HG03354 (cell line): ENCODE results near the gene GZF1.
A peak's percentile ranks its signal among the peaks of the same experiment; 100 is the strongest.

Experiments used
- ATAC-seq: cut with Tn5 transposase; IDR thresholded peaks from one replicate; pipeline ENCODE4 v1.9.1; 2021; ENCODE audit warnings: mild to moderate bottlenecking; ENCODE audit not compliant: unreplicated experiment, poor library complexity, severe bottlenecking

GZF1 gene

DNA sequence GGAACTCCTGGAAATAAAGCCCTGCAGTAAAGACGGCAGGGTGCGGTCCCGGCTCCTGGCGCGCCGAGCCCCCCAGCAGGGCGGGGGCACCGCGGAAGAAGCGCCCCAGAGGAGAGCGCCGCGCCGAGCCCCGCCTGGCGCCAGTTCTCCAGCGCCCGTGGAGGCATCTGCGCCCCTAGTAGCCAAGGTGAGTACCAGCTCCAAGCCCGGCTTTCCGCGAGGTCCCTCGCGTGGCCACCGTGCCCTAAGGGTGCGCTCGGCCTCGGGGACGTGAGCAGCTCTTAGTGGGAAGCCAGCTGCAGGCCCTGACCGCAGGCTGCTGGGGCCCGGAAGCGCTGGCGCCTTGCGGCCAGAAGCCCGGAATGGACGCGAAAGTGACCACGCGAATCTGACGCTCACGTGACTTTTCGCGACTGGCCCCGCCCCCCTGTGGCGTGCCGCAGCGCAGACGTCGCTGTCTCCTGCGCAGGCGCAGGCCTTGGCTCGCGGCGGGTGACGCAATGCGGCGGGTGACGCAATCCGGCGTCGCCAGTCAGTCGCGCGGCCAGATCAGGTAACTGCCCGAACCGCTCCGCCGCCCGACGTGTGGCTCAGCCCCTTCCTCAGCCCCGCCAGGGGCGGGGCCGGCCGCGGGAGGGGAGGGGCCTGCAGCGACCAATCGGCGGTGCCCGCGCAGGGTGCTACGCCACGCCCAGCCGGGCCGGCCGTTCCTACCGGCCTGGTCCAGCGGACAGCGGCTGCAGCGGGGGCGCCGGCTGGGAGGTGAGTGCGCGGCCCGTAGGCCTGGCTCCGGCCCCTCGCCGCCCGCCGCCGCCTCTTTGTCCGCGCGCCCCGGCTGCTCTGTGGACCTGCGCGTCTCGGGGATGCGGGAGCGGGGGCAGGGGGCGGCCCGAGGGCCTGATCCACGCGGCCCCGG, at the start of gene GZF1:
TSS of gene GZF1 (plus strand) at position 707 of the 916 bp plus-strand sequence. CDS start 2,202 bp downstream, outside the sequence.
- peak; percentile 71 for ATAC-seq

DNA sequence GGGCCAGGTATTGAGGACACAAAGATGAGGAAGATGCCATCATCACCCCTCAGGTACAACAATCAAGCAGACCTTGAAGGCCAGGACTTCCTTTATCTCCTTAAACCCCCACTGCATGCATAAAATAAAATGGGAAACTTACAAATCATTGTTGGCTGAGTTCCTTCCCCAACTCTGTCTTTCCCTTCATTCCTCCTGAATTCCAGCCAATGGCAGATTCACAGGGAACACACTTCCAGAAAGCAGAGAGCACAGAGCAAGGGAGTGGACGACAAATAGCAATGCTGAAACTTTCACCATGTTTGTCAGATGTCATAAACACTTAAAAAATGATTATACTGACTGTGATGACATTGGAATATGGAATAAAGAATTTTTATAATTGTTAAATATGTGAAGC, 48.7 kb upstream of the GZF1 start:
- no peak for ATAC-seq

DNA sequence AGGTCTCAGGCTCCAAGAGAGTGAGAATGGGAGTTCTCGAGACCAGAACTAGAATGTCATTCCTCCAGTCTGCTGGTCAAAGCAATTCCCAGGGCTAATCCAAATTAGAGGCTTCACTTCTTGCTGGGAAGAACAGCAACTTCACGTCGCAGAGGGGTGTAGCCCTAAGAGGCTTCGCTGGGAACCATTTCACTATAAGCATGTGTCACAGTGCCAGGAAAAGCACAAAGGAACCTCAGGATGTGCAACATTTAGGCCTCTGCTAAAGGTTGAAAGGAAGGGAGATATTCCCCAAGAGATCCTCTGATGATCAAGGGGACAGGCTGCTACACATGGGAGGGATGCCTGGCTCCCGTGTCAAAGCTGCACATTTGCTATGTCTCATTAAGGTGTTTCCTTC, 47.3 kb upstream of the GZF1 start:
- no peak for ATAC-seq

DNA sequence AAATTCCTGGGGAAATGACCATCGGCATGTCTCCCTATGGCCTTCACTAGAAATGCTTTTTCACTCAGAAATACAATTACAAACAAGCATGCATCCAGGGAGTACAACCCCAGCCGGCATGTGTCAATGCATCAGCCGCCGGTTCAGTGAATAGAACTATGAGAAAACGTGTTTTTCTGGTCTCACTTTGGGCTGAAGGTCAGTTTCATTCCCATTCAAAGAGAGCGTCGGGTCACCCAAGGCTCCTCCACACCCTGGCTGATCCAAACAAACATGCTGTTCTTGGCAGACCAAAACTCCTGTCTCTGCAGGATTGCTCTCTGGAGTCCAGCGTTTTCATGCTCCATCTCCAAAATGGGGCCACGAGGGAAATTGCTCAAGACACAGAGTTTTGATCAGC, 46.9 kb upstream of the GZF1 start:
- ATAC-seq, result no peak

DNA sequence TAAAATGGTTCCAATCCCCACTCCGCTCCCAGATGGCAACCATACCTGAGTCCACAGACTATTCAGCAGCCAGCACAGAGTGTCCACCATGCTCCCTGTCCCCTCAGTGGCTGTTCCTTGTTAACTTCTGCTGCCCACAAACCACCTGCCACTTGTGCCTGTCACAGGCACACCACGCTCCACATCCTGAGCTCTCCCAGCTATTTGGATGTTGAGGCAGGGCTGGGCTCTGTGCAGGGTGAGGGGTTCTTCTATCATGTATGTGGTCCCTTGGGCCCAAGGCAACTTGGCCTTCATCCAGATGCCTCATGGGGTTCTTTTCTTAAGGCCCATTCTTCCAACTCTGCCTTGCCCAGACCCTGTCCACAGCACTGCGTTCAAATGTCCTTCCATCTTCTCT, 45.4 kb upstream of the GZF1 start:
- no peak for ATAC-seq

DNA sequence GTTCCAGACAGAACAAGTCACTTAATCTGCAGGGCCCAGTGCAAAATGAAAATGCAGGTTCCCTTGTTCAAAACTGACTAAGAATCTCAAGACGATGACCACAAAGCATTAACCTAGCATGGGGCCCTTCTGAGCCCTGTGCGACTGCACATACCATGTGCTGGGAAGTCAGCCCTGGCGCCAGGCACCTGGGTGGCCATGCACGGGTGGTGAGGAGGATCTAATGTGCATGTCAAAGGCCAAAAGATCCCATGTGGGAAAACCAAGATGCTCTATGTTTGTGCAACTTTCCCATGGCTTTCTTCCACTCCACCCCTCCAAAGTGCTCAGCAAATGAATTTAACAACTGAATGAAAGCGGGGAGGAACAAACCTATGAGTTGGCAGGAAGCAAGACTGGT, 44.9 kb upstream of the GZF1 start:
- ATAC-seq, result no peak

DNA sequence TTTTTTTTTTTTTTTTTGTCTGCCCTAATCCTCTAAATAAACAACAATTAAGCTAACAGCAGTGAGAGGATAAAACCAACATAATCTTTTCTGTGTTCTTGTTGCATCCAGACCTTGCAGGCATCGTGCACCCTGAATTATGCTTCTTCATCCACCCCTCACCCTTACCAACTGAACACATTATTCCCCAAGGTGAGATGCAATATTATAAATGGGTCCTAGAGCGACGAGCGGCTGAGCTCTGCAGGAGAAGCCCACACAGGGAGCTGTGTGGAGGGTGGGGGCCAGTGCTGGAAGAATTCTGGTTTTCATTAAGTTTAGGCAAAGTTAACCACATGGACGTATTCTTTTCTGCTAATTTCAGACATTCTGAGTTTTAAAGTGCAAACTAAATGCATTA, 43.6 kb upstream of the GZF1 start:
- ATAC-seq, result no peak

DNA sequence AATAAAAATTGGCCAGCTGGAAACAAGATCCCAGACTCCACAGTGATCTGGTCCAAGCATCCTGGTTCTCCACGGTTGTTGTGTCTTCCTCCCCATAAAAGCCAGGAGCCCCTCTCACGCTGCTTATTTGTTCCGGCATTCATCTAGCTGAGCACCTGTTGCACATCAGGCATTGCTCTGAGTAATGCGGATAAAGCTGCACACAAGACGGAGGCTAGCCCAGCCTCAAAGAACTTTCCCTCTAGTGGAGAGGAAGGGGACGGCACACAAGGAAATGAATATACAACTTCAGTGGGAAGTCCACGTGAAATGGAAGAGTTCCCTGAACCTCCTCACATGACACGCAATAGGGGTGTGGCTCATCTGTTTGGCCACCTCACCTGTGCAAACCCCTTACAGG, 41.7 kb upstream of the GZF1 start:
- ATAC-seq, result no peak

DNA sequence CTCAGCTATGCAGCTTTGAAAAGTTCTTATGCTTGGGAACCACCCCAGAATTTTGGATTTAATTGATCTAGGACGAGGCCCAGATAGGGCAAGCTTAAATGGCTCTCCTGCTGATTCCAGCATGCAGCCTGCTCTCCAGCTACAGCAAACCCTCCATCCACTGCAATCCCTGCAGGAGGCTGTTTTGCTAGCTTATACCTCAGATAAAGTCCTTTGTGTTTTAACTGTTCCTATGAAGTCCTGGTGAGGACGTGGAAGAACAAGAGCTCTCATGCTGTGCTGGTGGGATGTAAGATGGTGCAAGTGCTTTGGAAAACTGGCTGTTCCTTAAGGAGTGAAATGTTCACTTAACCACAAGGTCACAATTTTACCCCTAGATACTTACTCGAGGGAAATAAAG, 36.9 kb upstream of the GZF1 start:
- no peak for ATAC-seq

DNA sequence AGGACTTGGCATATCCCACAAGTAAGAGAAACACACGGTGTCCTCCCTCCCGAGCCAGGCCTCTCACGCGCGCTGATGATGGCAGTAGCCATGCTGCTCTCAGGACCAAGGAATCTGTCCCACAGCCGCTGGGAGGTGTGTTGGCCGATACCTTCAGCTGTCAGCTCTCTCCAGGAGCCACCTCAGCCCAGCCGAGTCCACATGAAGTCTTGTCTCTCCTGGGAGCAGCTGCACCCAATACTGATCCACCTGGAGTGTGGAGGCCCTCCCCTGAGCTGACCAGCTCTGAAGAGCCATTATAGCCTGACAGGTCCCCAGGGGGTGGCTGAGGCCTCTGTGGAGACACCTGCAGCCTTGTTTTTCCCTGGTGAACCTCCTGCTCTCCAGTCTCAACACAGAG, 35.2 kb upstream of the GZF1 start:
- no peak for ATAC-seq

DNA sequence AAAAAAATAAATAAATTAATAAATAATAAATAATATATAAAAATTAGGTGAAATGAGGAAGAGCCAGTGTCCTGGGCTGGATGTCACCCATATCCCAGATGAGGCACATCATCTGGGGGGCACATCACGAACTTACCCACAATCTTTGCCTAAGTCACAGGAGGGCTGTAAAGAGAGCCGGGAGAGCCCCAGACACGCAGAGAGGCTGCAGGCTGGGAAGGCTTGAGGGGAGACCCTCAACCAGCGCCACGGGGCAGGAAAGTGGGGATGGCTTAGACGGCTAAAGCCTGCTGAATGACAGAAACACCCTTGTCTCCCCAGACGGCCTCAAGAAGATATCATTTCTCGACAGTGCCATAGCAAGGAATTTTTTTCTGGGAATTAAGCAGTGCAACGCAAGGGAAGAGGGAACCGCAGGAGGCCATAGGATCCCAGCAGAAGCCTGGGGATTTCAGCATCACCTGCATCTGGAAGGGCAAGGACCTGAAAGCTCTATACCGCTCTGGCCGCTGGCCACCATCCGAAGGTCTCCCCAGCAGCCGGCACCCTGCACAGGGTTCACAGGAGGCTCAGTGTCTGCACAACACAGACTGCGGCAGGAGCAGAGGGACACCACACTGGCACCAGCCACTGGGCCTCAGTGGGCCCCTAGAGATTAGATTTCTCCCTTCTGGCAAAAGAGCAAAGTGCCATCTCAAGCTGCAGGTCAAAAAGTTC, 34.2 kb upstream of the GZF1 start:
- no peak for ATAC-seq

DNA sequence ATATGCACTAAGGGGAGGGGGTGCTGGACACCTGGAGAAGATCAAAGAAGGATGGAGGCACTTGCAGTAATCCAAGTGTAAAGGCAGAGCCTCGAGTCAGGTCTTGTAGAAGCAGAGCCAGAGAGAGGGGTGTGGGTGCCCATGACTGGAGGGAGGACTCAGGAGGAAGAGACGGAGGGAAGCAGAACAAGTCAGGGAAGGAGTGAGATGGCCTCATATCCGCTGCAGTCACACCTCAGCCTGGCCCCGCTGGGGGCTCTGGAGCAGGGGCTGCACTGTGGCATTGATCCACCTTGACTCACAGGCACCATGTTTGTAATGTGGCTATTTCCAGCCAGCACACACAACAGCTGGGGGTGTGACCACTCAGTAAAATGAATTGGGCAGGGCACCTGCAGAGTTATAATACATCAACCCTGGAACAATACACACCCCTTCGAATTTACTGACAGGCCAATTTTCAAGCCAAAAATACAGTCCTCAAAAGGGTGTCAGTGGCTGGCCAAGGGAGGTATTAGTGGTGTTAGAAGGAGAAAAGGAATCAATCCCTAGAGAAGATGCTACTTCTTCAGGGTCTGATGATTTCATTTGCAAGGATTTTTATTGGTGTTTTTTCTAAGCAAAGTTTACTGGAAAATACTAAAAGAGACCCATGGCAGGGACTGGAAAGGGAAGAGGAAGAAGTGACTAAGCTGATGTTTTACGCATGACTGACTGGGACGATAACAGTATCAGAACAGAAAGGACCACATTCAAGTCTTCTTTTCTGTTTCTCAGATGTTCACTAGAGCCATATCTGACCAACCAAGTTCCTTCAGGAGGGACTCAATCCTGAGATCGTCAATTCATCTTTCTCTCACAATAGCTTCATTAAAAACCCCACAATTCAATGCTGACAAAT, 30.3 kb upstream of the GZF1 start:
- no peak for ATAC-seq

DNA sequence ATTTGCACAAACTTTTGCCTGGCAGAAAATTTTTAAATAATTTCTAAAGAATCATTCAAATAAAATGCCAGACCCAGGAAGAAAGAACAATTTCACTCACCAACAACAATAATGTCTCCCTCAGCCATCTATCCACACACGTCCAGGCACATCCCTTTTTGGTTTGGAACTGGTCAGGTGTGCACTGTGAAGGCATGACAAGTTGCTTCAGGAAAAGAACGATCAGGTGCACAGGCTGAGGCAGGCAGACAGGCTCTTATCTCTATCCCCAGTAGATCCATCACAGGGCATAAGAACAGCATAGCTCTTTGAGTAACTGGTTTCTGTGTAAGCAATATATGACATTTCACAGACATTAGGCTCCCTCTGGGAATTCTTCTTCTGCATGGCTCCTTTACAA, 29.5 kb upstream of the GZF1 start:
- no peak for ATAC-seq

DNA sequence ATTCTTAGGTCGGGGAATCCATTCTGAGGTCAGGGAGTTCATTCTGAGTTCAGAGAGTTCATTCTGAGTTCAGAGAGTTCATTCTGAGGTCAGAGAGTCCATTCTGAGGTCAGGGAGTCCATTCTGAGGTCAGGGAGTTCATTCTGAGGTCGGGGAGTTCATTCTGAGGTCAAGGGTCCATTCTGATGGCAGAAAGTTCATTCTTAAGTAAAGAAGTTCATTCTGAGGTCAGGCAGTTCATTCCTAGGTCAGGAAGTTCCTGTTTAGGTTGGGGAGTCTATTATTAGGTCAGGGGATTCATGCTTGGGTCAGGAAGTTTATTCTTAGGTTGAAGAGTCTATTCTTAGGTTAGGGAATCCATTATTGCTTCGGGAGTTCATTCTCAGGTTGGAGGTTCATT, 27.9 kb upstream of the GZF1 start:
- no peak for ATAC-seq

DNA sequence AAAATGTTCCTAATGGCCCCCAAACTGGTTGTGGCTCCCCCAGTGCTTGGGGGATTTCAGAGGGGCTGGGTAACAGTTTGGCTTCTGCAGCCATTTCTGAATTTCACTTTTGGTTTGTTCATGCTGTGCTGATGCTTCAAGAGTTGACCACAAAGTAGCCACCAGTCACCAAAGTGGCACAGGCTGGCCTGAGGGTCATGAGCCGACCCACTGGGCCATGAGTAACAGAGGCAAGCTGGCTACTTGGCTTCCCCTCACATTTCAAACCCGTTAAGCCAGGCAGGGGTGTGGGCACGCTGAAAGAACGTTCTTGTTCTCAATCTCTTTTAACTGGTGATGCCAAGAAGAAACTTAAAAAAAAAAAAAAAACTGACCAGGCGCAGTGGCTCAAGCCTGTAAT, 26.5 kb upstream of the GZF1 start:
- no peak for ATAC-seq

DNA sequence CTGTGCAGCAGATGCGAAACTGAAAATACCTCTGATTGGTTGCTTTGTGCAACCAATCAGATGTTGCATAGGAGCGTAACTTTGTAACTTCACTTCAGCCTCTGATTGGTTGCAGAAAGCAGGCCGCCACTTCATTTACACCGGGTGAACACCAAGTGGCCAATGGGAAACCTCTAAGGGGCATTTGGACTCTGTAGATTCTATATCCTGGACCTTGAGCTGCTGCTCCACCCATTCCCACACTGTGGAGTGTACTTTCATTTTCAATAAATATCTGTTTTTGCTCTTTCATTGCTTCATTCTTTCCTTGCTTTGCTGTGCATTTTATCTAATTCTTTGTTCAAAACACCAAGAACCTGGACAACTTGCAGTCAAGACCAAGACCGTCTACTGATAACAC, 25.5 kb upstream of the GZF1 start:
- no peak for ATAC-seq

DNA sequence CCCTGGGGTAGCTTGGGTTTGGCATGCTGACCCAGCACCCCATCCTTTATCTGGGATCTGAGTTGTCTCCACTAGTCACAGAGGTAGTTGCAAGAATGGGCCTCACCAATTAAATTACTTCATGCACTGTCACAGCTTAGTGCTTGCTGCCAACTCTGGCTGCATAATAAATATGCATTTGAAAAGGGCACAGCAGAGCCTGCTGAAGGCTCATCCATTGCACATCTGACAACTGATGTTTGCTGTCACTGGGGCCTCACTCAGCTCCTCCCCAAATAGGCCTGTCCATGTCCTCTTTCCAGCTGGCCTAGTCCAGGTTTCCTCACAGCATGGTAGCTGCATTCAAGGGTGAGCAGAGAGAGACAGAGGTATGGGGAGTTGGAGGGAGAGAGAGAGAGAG, 24.7 kb upstream of the GZF1 start:
- ATAC-seq, result no peak

DNA sequence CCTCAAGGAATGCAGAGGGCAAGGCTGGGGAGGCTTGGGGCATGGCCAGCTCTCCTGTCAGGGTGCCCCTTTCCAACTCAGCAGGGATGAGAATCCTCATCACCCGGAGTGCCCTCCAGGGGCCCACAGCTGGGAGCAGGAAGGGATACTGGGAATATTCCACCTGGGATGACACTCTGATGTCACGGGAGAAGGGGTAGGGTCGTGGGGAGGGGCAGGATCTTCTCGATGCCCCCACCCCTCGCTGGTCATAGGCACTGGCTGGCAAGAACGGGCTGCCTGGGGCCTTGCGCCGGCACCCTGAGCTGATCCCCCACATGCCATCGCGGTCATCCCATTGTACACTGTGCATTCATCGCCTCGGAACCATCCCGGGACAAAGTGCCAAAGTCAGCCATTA, 22.0 kb upstream of the GZF1 start:
- no peak for ATAC-seq

DNA sequence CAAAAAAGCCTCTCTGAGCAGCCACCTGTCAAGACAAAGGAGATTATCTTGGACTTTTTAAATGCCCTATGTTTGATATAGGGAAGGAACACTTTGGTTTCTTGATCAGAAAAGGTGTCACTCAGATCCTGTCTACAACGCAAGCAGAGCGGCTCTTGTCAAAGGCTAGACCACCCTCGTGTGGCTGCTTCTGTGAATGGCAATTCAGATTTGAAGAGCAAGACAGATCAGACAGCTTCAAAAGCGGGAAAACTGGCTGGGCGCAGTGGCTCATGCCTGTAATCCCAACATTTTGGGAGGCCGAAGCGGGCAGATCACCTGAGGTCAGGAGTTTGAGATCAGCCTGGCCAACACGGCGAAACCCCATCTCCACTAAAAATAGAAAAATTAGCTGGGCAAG, 21.5 kb upstream of the GZF1 start:
- ATAC-seq, result no peak

DNA sequence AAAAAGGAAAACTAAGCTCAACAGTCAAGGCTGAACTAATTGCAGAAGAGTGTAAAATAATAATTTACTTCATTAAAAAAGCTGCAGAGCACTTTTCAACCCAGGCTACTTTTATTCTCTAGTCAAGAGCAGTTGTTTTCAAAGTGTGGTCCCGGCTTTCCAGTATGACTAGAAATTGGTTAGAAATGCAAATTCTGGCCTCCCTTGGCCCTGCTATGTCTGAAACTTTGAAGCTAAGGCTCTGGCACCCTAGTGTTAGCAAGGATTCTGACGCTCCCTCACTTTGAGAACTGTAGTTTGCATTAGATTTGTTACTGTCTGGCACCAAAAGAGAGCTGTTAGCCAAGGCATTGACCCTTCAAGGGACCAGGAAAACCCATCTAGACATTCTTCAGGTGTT, 20.9 kb upstream of the GZF1 start:
- no peak for ATAC-seq
